A549 (cell line): ENCODE data around the gene PRELP. TPM values are rescaled to one million over a fixed set of nuclear protein-coding genes. Genes with fewer than 3 reads are reported as not detected.

Experiments
- ATAC-seq, 2 experiments: fragments of 200-7000 bp in 1 of 2; fragments of >200 bp in 1 of 2; cut with Nextera tagmentation in 1 of 2; cut with Tn5 transposase in 1 of 2; 3 replicates each; pipeline versions ENCODE4 v1.8.0 to v1.9.1; 2018 to 2020; ENCODE audit warnings: mild to moderate bottlenecking in 1 of 2, moderate library complexity in 1 of 2
- CTCF ChIA-PET: fragments of 300-600 bp; sonication (Branson Sonifier 250); formaldehyde crosslinking; extraction: SDS; loops from one replicate; lab custom pipeline; 2021; ENCODE audit warnings: antibody characterized with exemption, inconsistent platforms; lab: Yijun Ruan, JAX
- POLR2A ChIA-PET: fragments of 350-600 bp; formaldehyde crosslinking; extraction: SDS; loops from one replicate; lab custom pipeline; 2021; ENCODE audit warnings: antibody characterized with exemption, inconsistent platforms; lab: Yijun Ruan, JAX
- DNase-seq, 2 experiments: peaks; one replicate each; pipeline versions ENCODE4 v3.0.0 to v3.0.0-alpha.2; 2011 to 2016; ENCODE audit warnings: low read depth in 1 of 2, low spot score in 1 of 2
- FAIRE-seq: peaks from 2 replicates; lab custom pipeline; 2011; peaks lifted over from hg19 to GRCh38; lab: Jason Lieb, UNC
- H3K27ac ChIP-seq, 2 experiments: fragments of >200 bp; sonication (Bioruptor Twin); formaldehyde crosslinking; 3 replicates each; pipeline ENCODE4 v1.5.1; 2016 to 2017
- H3K4me1 ChIP-seq: fragments of >200 bp; sonication (Bioruptor Twin); formaldehyde crosslinking; 3 replicates; pipeline ENCODE4 v1.6.1; 2016
- H3K4me2 ChIP-seq: fragments of >200 bp; sonication (Bioruptor Twin); formaldehyde crosslinking; 3 replicates; pipeline ENCODE4 v1.6.1; 2016
- H3K4me3 ChIP-seq: fragments of >200 bp; sonication (Bioruptor Twin); formaldehyde crosslinking; 3 replicates; pipeline ENCODE4 v1.5.1; 2016
- H3K9me3 ChIP-seq: fragments of >200 bp; sonication (Bioruptor Twin); formaldehyde crosslinking; 3 replicates; pipeline ENCODE4 v1.6.1; 2016
- BHLHE40 ChIP-seq: IDR thresholded peaks from 2 replicates; pipeline ENCODE4 v1.6.1; 2012; ENCODE audit warnings: low read depth, low read length, inconsistent platforms
- CBX2 ChIP-seq: fragments of 200-600 bp; sonication (generic); IDR thresholded peaks from 2 replicates; pipeline ENCODE4 v1.6.1; 2016; ENCODE audit warnings: low read depth, mild to moderate bottlenecking, borderline replicate concordance
- CEBPB ChIP-seq, 2 experiments: fragments of >200 bp in 1 of 2; sonication (Bioruptor Twin) in 1 of 2; formaldehyde crosslinking in 1 of 2; IDR thresholded peaks; 2 replicates each; pipeline ENCODE4 v1.6.1; 2012 to 2016
- CTCF ChIP-seq: fragments of >200 bp; sonication (Bioruptor Twin); formaldehyde crosslinking; IDR thresholded peaks from 3 replicates; pipeline ENCODE4 v1.5.1; 2016
- ELK1 ChIP-seq: fragments of 150-350 bp; IDR thresholded peaks from 2 replicates; pipeline ENCODE4 v1.6.1; 2014; ENCODE audit warnings: low read depth, mild to moderate bottlenecking, low read length
- FOSB ChIP-seq: fragments of 250-450 bp; sonication (Bioruptor Pico); IDR thresholded peaks from 2 replicates; pipeline ENCODE4 v1.5.0; 2020; ENCODE audit warnings: mild to moderate bottlenecking, moderate library complexity
- FOXS1 ChIP-seq: fragments of 250-450 bp; sonication (Bioruptor Pico); IDR thresholded peaks from 2 replicates; pipeline ENCODE4 v1.5.0; 2020; ENCODE audit warnings: mild to moderate bottlenecking, moderate library complexity
- GATA3 ChIP-seq: IDR thresholded peaks from 2 replicates; pipeline ENCODE4 v1.6.1; 2012; ENCODE audit warnings: borderline replicate concordance
- HOXA7 ChIP-seq: fragments of 250-450 bp; sonication (Bioruptor Pico); IDR thresholded peaks from 2 replicates; pipeline ENCODE4 v1.5.0; 2020; ENCODE audit warnings: mild to moderate bottlenecking, moderate library complexity
- HOXB13 ChIP-seq: fragments of 250-450 bp; sonication (Bioruptor Pico); IDR thresholded peaks from 2 replicates; pipeline ENCODE4 v1.5.0; 2020; ENCODE audit warnings: low read depth, mild to moderate bottlenecking, moderate library complexity
- JUN ChIP-seq, 2 experiments: fragments of >200 bp; sonication (Bioruptor Twin); formaldehyde crosslinking; IDR thresholded peaks; 2 replicates in 1 of 2; 3 replicates in 1 of 2; pipeline ENCODE4 v1.6.1; 2016 to 2017
- MYC ChIP-seq: IDR thresholded peaks from 2 replicates; pipeline ENCODE4 v1.6.1; 2012; ENCODE audit warnings: mild to moderate bottlenecking, inconsistent platforms, low read length, improper control_type of control experiment, borderline replicate concordance
- NFE2L2 ChIP-seq: fragments of 150-350 bp; conservative IDR thresholded peaks from 2 replicates; pipeline ENCODE4 v1.6.1; 2014; ENCODE audit warnings: low read length
- NPAS2 ChIP-seq: fragments of 250-450 bp; sonication (Bioruptor Pico); IDR thresholded peaks from 2 replicates; pipeline ENCODE4 v1.8.0; 2022; ENCODE audit warnings: mild to moderate bottlenecking, moderate library complexity, borderline replicate concordance
- NR3C1 ChIP-seq: fragments of >200 bp; sonication (Bioruptor Twin); formaldehyde crosslinking; IDR thresholded peaks from 3 replicates; pipeline ENCODE4 v1.6.1; 2017
- PHF8 ChIP-seq: fragments of 200-600 bp; sonication (generic); IDR thresholded peaks from 2 replicates; pipeline ENCODE4 v1.6.1; 2016; ENCODE audit warnings: low read depth, mild to moderate bottlenecking, antibody characterized with exemption, moderate library complexity, borderline replicate concordance
- POLR2A ChIP-seq: IDR thresholded peaks from 2 replicates; pipeline ENCODE4 v1.6.1; 2012; ENCODE audit warnings: mild to moderate bottlenecking, low read length
- POLR2AphosphoS2 ChIP-seq: conservative IDR thresholded peaks from 2 replicates; pipeline ENCODE4 v1.6.1; 2012; ENCODE audit warnings: low read length, improper control_type of control experiment, inconsistent platforms
- RARB ChIP-seq: fragments of 250-450 bp; sonication (Bioruptor Pico); IDR thresholded peaks from 2 replicates; pipeline ENCODE4 v1.8.0; 2021; ENCODE audit warnings: mild to moderate bottlenecking, moderate library complexity
- RNF2 ChIP-seq: fragments of 200-600 bp; sonication (generic); IDR thresholded peaks from 2 replicates; pipeline ENCODE4 v1.6.1; 2016; ENCODE audit warnings: low read depth, mild to moderate bottlenecking, antibody characterized with exemption, moderate library complexity, borderline replicate concordance
- SREBF2 ChIP-seq: fragments of 450-650 bp; IDR thresholded peaks from 2 replicates; pipeline ENCODE4 v1.6.1; 2014; ENCODE audit warnings: mild to moderate bottlenecking, moderate library complexity
- TFCP2L1 ChIP-seq: fragments of 250-450 bp; sonication (Bioruptor Pico); IDR thresholded peaks from 2 replicates; pipeline ENCODE4 v1.5.0; 2021; ENCODE audit warnings: mild to moderate bottlenecking
- TP53 ChIP-seq: fragments of 250-450 bp; sonication (Bioruptor Pico); IDR thresholded peaks from 2 replicates; pipeline ENCODE4 v1.5.0; 2021; ENCODE audit warnings: mild to moderate bottlenecking, moderate library complexity
- ZFP36 ChIP-seq: fragments of 450-650 bp; IDR thresholded peaks from 2 replicates; pipeline ENCODE4 v1.6.1; 2014; ENCODE audit warnings: borderline replicate concordance; ENCODE audit not compliant: partially characterized antibody
- ZSCAN20 ChIP-seq: fragments of 250-450 bp; sonication (Bioruptor Pico); IDR thresholded peaks from 2 replicates; pipeline ENCODE4 v1.8.0; 2022; ENCODE audit warnings: mild to moderate bottlenecking, moderate library complexity
- WGBS: methylation state at CpG from one replicate; pipeline ENCODE4 v1.1.6; 2017; ENCODE audit errors: missing lambda C conversion rate; 5-methylcytosine and 5-hydroxymethylcytosine counted together
- polyA plus RNA-seq, 4 experiments: library from polyadenylated mRNA; depleted of rRNA in 3 of 4; stranded (reverse); fragments of >200 nt; fragmentation: RNase III in 1 of 4; extraction: RNeasy Plus Mini Kit Qiagen cat#74134 plus additional on column Dnase treatment in 1 of 4; gene quantifications; 2 replicates in 3 of 4; 3 replicates in 1 of 4; pipeline ENCODE4 v1.2.3, GENCODE V29; 2011 to 2017

PRELP gene
- polyA plus RNA-seq, 2 of the 4 experiments (the other 2 are of a cell fraction): not detected

GRCh38 chr1:203490607-203491006, 15.0 kb downstream of the PRELP start:
- no peak overlapping the region for H3K4me3 ChIP-seq
- CTCF ChIA-PET: interaction anchor here (0.9 to 25.5 kb wide), 6 partner anchors 13 to 223 kb away, joined by 3 to 352 read pairs (median 22); no protein-coding TSS in a partner anchor
- 89% methylated on average over 9 of the region's 9 CpGs for WGBS
- DNase-seq: no peak
- H3K4me2 ChIP-seq: no peak overlapping the region
- no peak for TF ChIP-seq FOSB (CRISPR knock-in tag)
- TF ChIP-seq PHF8: no peak
- no peak for TF ChIP-seq HOXA7
- TF ChIP-seq, all 56 proteins: peak for 0
- Histone ChIP-seq H3K27ac (no peak overlapping the region), H3K9me3 (no peaks in the 10 kb centered on the region), H3K4me1 (peaks cover 5% of the 10 kb centered on the region; the same call in 1 of the 3 replicates)
- FAIRE-seq: no peak
- ATAC-seq: no peak
- POLR2A ChIA-PET: no interaction called here

- DNase-seq (no peak), FAIRE-seq (no peak), ATAC-seq (no peak)
- ChIA-PET CTCF (interaction anchor here (0.9 to 25.5 kb wide), 4 partner anchors 13 to 224 kb away, joined by 3 to 352 read pairs (median 13); no protein-coding TSS in a partner anchor), POLR2A (no interaction called here)
- no peak overlapping the region for H3K4me2 ChIP-seq
- no peaks in the 10 kb centered on the region for H3K9me3 ChIP-seq
- peaks cover 5% of the 10 kb centered on the region; the same call in 1 of the 3 replicates for H3K4me1 ChIP-seq
- no peak overlapping the region for H3K4me3 ChIP-seq
- no peak for TF ChIP-seq TFCP2L1 (CRISPR knock-in tag)
- no peak for TF ChIP-seq ZFP36
- TF ChIP-seq NPAS2 (CRISPR knock-in tag): no peak
- no peak for TF ChIP-seq GATA3
- no peak for TF ChIP-seq FOXS1 (CRISPR knock-in tag)
- TF ChIP-seq CEBPB (IDR thresholded peaks at IDR 0.05): no peak
- TF ChIP-seq TP53: no peak
- WGBS: 72% methylated on average over 9 of the region's 9 CpGs
- H3K27ac ChIP-seq: no peak overlapping the region
These were observed 16.1 kb downstream of the PRELP start for GRCh38 chr1:203491664-203492063.

GRCh38 chr1:203492082-203492747, 16.6 kb downstream of the PRELP start:
- no peak overlapping the region for H3K4me2 ChIP-seq
- TF ChIP-seq RNF2: no peak
- no peak for TF ChIP-seq TFCP2L1 (CRISPR knock-in tag)
- TF ChIP-seq POLR2AphosphoS2: no peak
- no peak for TF ChIP-seq CTCF
- no peak for TF ChIP-seq HOXA7
- DNase-seq (no peak), ATAC-seq (no peak), FAIRE-seq (no peak)
- peaks cover 5% of the 10 kb centered on the region; the same call in 1 of the 3 replicates for H3K4me1 ChIP-seq
- CTCF ChIA-PET: interaction anchor here (3.7 to 25.5 kb wide), 2 partner anchors 12 to 150 kb away, joined by 21 to 352 read pairs; no protein-coding TSS in a partner anchor
- no peak overlapping the region for H3K27ac ChIP-seq
- H3K9me3 ChIP-seq: no peaks in the 10 kb centered on the region
- POLR2A ChIA-PET: no interaction called here
- H3K4me3 ChIP-seq: no peak overlapping the region
- WGBS: 49% methylated on average over 8 of the region's 8 CpGs

GRCh38 chr1:203492748-203493130, 17.1 kb downstream of the PRELP start:
- ChIA-PET CTCF (interaction anchor here (1.2 to 25.5 kb wide), 3 partner anchors 12 to 151 kb away, joined by 3 to 352 read pairs (median 21); no protein-coding TSS in a partner anchor), POLR2A (no interaction called here)
- H3K9me3 ChIP-seq: no peaks in the 10 kb centered on the region
- WGBS: 52% methylated on average over 6 of the region's 6 CpGs
- no peak overlapping the region for H3K27ac ChIP-seq
- no peak overlapping the region for H3K4me3 ChIP-seq
- DNase-seq (no peak), FAIRE-seq (no peak), ATAC-seq (no peak)
- H3K4me2 ChIP-seq: no peak overlapping the region
- H3K4me1 ChIP-seq: peaks cover 5% of the 10 kb centered on the region; the same call in 1 of the 3 replicates
- TF ChIP-seq CBX2 (no peak), RARB (CRISPR knock-in tag) (no peak), SREBF2 (no peak), POLR2A (no peak), JUN (IDR thresholded peaks at IDR 0.05) (no peak), MYC (no peak), GATA3 (no peak), NR3C1 (no peak), BHLHE40 (no peak), ZFP36 (no peak), FOXS1 (CRISPR knock-in tag) (no peak), CTCF (no peak), HOXB13 (no peak), POLR2AphosphoS2 (no peak), HOXA7 (no peak), FOSB (CRISPR knock-in tag) (no peak), ELK1 (no peak), NFE2L2 (no peak), ZSCAN20 (CRISPR knock-in tag) (no peak)
